GM19468 (cell line): ENCODE data around the gene TWSG1.
"Not testable (repeated sequence)": the region's sequence is repeated elsewhere in the genome, so short reads cannot be mapped to it uniquely, and the experiment has no call there.

Experiments used
- ATAC-seq: cut with Tn5 transposase; IDR thresholded peaks from one replicate; pipeline ENCODE4 v1.9.1; 2021; ENCODE audit warnings: mild to moderate bottlenecking, moderate library complexity, moderate number of reproducible peaks; ENCODE audit not compliant: unreplicated experiment; ENCODE audit errors: extremely low read depth

TWSG1 gene

DNA sequence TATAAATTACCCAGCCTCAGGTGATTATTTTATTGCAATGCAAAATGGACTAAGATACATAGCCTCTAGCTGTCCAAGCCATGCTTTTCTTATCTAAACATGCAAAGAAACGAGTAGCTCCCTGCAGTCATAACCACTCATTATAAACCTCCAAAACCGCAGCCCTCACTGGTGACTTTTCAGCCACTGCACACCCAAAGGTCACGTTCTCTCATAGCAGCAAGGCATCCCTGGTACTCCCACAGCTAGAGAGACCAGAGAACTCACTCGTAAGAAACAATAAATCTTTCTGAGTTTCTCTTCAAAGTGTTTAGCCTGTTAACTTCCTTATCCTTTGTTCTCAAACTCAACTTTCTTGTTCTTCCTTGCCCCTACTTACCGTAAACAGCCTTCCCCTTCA, 112.3 kb downstream of the TWSG1 start:
- no peak for ATAC-seq

DNA sequence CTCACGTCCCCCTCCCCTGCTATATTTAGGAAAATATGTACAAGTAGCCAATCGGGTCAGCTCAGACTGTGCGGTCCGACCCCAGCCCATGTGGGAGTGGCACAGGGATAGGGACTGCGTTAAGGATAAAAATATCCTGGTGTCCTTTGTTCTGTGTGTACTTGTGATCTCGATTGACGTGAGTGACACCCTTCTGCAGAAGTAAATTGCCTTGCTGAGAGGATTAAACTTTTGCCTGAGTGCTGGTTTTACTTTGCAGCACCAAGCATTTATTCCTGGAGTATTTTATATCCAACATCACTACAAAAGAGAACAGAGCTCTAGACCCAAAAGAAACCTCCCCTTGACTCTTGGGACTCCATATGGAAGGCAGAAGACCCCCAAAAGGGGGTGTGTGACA, 112.8 kb downstream of the TWSG1 start:
- ATAC-seq, result no peak

DNA sequence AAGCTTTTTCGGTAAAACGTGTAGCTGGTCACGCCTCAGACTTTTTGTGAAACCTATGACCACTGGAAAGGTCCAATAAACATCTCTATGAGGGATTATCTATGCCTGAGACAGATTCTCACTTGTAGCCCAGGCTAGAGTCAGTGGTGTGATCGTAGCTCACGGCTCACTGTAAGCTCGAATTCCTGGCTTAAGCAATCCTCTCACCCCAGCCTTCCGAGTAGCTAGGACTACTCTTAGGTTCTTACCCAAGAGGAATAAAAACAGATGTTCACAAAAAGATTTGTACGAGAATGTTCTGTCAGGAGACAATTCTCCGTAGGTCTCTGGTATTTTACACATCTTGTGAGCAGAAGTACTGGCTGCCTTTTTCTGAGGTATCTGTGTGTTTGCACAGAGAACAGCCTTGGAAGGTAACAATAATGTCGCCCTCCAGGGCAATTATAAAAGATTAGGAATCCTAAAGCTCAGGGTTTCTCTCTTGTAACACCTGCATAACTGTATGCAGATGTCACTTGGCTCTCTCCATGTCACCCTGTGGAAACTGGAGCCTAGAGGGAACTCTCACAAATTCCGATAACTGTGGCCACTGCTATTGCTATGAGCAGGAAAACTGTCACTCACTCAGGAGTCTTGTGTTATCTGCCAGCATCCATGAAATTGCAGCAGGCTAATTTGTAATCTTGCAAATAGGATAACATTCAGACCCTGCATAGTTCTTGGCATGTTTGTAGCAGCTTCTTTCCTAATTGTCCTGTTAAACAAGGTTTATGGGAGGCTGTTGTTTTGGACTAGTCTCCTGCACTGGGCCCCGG, 115.2 kb downstream of the TWSG1 start:
- ATAC-seq, result no peak

DNA sequence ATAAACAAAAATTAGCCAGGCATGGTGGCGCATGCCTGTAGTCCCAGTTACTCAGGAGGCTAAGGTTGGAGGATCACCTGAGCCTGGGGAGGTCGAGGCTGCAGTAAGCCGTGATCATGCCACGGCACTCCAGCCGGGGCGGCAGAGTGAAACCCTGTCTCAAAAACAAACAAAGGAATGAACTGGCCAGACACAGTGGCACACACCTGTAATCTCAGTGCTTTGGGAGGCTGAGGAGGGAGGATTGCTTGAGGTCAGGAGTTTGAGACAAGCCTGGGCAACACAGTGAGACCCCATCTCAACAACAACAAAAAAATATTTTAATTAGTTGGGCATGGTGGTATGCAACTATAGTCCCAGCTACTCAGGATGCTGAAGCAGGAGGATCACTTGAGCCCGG, 116.3 kb downstream of the TWSG1 start:
- ATAC-seq, result not testable (repeated sequence)
